Suprapubic skin (tissue), 3 donors: Measurements from ENCODE around the gene TRMT2A.

Experiments
- EP300 ChIP-seq: sonication (generic); formaldehyde crosslinking; IDR thresholded peaks from one replicate; pipeline ENCODE4 v1.6.1; 2017; ENCODE audit warnings: antibody characterized with exemption
- TF ChIP-seq, protein P1 (sequence below), 2 donors: fragments of 200-600 bp in 1 of 2; fragments of 450-650 bp in 1 of 2; sonication (generic) in 1 of 2; IDR thresholded peaks; one replicate each; pipeline ENCODE4 v1.5.1; 2016 to 2019; ENCODE audit warnings: antibody characterized with exemption in 2 of 2, mild to moderate bottlenecking in 1 of 2, moderate library complexity in 1 of 2

DNA sequence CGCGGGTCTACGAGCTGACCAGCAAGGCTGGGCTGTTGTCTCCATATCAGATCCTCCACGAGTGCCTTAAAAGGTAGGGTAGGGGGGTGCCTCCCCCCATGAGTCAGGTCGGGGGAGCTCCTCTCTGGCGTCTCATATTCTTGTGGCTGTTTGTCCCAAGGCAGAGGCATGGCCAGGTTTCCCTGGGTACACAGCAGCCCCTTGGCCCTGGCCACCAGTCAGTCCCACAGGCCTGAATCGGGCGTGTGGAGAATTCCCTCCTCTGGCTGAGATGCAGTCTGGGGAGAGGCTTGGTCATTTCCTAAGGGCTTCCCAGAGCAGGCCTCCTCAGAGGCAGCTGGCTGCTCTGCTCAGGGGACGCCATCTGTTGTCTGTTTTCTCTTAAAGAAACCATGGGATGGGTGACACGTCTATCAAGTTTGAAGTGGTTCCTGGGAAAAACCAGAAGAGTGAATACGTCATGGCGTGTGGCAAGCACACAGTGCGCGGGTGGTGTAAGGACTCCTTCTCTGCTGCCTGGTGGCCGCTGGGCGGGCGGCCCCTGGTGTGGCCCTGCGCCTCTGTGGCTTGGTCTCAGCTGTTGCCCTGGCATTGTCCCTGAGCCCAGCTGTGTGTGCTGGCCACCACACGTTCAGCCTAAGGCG lies 10.7 kb downstream of the TRMT2A start:
- TF ChIP-seq, protein P1, sequence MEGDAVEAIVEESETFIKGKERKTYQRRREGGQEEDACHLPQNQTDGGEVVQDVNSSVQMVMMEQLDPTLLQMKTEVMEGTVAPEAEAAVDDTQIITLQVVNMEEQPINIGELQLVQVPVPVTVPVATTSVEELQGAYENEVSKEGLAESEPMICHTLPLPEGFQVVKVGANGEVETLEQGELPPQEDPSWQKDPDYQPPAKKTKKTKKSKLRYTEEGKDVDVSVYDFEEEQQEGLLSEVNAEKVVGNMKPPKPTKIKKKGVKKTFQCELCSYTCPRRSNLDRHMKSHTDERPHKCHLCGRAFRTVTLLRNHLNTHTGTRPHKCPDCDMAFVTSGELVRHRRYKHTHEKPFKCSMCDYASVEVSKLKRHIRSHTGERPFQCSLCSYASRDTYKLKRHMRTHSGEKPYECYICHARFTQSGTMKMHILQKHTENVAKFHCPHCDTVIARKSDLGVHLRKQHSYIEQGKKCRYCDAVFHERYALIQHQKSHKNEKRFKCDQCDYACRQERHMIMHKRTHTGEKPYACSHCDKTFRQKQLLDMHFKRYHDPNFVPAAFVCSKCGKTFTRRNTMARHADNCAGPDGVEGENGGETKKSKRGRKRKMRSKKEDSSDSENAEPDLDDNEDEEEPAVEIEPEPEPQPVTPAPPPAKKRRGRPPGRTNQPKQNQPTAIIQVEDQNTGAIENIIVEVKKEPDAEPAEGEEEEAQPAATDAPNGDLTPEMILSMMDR (IDR thresholded peaks at IDR 0.05) = no peak
- no peak for TF ChIP-seq EP300
